ENCODE results near the gene CHRDL2.

The CHRDL2 gene

DNA sequence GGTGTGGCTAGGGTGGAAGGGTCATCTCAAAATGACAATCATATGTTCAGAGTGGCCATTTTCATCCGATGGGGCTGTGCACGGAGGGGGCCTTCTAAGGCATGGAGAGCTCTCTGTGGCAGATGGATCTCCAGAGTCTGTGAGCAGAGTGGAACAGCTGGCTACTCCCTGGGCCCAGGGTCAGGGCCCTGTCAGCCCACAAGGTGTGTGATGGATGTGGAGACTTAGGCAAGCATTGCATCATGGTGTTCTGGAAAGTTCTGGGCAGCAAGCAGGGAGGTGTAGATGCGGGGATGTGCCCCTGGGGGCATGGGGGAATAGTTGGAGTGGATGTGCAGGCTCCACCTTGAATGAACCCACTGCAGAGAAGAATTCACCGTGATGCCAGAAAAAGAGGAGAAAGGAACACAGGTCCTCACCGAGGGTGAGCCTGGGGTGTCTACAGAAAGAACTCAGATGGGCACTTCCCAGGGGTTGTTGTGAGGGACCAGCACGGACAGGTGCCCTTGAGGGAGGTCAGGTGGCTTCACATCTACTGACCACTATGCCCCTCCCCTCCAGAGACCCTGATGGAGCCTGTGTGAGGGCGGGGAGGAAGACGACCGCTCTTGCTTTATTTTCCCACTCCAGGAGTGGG lies 51.1 kb downstream of the CHRDL2 start:
- 0 out of 2 replicates have a peak, but pooled peaks cover 6% of the 10 kb centered on the region for H3K9me3 ChIP-seq (ENCODE audit: insufficient read depth, low read length)
- no peaks in the 10 kb centered on the region for H3K36me3 ChIP-seq (ENCODE audit: insufficient read depth, insufficient read length, low read length)
- no peak for DNase-seq (ENCODE audit: low read depth, low spot score)
- TF ChIP-seq SUZ12 (IDR thresholded peaks at IDR 0.05; ENCODE audit: extremely low read depth, insufficient read depth, insufficient read length) = no peak
- no peak for TF ChIP-seq ZNF274 (IDR thresholded peaks at IDR 0.05; ENCODE audit: low read depth, low read length)
- no peak for TF ChIP-seq YY1 (IDR thresholded peaks at IDR 0.05; ENCODE audit: insufficient read depth, insufficient read length)
- no peaks in the 10 kb centered on the region for H3K27me3 ChIP-seq (ENCODE audit: insufficient read depth, insufficient read length)
- H3K4me1 ChIP-seq (ENCODE audit: insufficient read depth, insufficient read length) = peaks cover 5% of the 10 kb centered on the region
- H3K9ac ChIP-seq (ENCODE audit: insufficient read length, low read depth) = no peak overlapping the region
- no peak overlapping the region for H3K4me3 ChIP-seq (ENCODE audit: insufficient read length, low read depth)

DNA sequence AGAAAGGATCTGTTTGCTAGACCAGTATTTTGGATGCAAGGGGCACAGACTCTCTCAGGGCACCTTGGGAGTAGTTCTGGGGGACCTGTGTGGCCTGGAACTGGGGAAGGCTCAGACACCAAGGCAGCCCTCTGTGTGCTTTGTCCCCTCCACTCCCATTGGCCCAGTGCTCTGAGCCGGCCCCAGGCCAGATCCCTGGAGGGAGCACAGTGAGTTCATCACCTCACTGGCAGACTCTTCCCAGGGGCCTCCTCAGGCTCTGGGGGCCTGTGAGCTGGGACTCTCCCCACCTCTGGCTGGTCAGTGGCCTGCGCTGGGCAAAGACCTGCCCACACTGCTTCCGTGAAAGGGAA lies 51.7 kb downstream of the CHRDL2 start:
- DNase-seq (ENCODE audit: low read depth, low spot score) = no peak
- H3K4me3 ChIP-seq (ENCODE audit: insufficient read length, low read depth) = no peak overlapping the region
- no peak for TF ChIP-seq ZNF274 (IDR thresholded peaks at IDR 0.05; ENCODE audit: low read depth, low read length)
- no peak for TF ChIP-seq SUZ12 (IDR thresholded peaks at IDR 0.05; ENCODE audit: extremely low read depth, insufficient read depth, insufficient read length)
- 0 out of 2 replicates have a peak, but pooled peaks cover 6% of the 10 kb centered on the region for H3K9me3 ChIP-seq (ENCODE audit: insufficient read depth, low read length)
- H3K9ac ChIP-seq (ENCODE audit: insufficient read length, low read depth) = no peak overlapping the region
- H3K4me1 ChIP-seq (ENCODE audit: insufficient read depth, insufficient read length) = peaks cover 5% of the 10 kb centered on the region
- H3K36me3 ChIP-seq (ENCODE audit: insufficient read depth, insufficient read length, low read length) = no peaks in the 10 kb centered on the region
- no peaks in the 10 kb centered on the region for H3K27me3 ChIP-seq (ENCODE audit: insufficient read depth, insufficient read length)

DNA sequence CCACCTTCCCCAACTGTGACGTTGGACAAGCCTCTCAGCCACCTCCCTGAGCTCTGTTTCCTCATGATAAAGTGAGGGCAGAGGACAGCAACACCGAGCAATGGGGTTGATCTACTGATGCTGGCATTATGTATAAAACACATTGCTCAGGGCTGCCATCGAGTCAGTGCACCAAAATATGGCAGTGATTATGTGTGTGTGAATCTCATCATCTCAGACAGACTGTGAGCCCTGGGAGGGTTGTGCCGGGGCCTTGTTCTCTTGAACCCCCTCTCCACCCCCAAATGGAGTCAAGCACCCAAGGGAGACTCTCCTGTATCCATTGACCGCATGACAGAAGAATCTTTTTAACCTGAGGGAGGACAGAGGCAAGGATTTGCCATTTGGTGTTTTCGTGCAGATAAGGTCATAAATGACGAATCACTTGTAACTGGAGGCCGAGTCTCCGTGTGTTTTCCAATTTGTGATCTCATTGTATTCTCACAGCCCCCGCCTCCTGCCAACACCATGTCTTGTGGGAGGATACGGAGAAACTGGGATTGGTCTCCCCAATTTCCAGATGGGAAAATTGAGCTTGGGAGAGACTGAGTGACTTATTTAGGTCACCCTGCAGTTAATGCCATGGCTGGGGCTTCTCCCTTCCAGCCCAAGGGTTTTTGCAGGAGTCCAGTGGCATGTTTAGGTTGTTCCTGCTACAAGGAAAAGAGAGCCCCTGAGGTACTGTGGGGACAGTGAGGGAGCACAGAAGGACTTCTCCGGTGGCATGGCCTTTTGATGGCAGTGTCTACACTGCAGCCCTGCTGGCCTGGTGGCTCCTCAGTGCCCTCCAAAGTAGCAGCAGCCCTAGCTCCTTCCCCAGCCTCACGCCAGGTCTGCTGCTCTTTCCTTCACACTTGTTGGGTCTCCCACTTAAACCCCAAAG lies 52.4 kb downstream of the CHRDL2 start:
- no peak for DNase-seq (ENCODE audit: low read depth, low spot score)
- TF ChIP-seq ZNF274 (IDR thresholded peaks at IDR 0.05; ENCODE audit: low read depth, low read length) = no peak
- TF ChIP-seq YY1 (IDR thresholded peaks at IDR 0.05; ENCODE audit: insufficient read depth, insufficient read length) = no peak
- no peak for TF ChIP-seq SUZ12 (IDR thresholded peaks at IDR 0.05; ENCODE audit: extremely low read depth, insufficient read depth, insufficient read length)

DNA sequence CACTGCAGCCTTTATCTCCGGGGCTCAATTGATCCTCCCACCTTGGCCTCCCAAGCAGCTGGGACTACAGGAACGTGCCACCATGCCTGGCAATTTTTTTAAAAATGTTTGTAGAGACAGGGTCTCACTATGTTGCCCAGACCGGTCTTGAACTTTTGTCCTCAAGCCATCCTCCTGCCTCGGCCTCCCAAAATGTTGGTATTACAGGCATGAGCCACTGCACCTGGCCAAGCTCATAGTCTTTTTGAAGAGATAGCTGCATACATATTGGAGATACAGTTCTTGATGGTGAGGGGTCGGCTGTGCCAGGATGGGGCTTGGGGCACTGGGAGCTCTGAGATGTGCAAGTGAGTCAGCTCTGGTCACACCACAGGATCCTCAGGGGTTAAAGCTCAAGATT lies 53.2 kb downstream of the CHRDL2 start:
- TF ChIP-seq YY1 (IDR thresholded peaks at IDR 0.05; ENCODE audit: insufficient read depth, insufficient read length) = no peak
- no peak for TF ChIP-seq SUZ12 (IDR thresholded peaks at IDR 0.05; ENCODE audit: extremely low read depth, insufficient read depth, insufficient read length)
- no peak for TF ChIP-seq ZNF274 (IDR thresholded peaks at IDR 0.05; ENCODE audit: low read depth, low read length)

More for the DNA sequence above, 52.4 kb downstream of the CHRDL2 start:
- peaks cover 2% of the 10 kb centered on the region for H3K4me1 ChIP-seq (ENCODE audit: insufficient read depth, insufficient read length)
- H3K36me3 ChIP-seq (ENCODE audit: insufficient read depth, insufficient read length, low read length) = no peaks in the 10 kb centered on the region
- H3K27me3 ChIP-seq (ENCODE audit: insufficient read depth, insufficient read length) = no peaks in the 10 kb centered on the region
- H3K9ac ChIP-seq (ENCODE audit: insufficient read length, low read depth) = no peak overlapping the region
- no peak overlapping the region for H3K4me3 ChIP-seq (ENCODE audit: insufficient read length, low read depth)
- H3K9me3 ChIP-seq (ENCODE audit: insufficient read depth, low read length) = 0 out of 2 replicates have a peak, but pooled peaks cover 6% of the 10 kb centered on the region

DNA sequence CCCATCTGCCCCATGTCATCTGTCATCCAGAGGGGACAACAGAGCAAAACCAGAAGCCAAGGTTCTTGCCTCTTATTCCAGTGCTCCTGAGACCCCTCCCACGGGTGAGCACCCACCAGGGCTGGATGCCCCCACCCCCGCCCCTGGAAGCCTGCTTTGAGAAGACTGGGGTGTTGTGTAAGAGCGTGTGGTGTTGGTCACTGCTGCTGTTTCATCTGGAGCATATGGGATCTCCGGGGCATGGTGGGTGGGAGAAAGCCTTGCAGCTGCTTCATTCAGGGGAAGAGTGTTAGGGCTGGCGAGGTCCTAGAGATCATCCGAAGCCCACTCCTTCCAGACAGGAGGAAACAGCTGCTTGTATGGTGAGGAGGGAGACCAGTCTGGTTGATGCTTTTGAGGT lies 54.1 kb downstream of the CHRDL2 start:
- Histone ChIP-seq H3K36me3 (ENCODE audit: insufficient read depth, insufficient read length, low read length) (no peaks in the 10 kb centered on the region), H3K27me3 (ENCODE audit: insufficient read depth, insufficient read length) (no peaks in the 10 kb centered on the region), H3K9ac (ENCODE audit: insufficient read length, low read depth) (no peak overlapping the region), H3K4me3 (ENCODE audit: insufficient read length, low read depth) (no peak overlapping the region), H3K9me3 (ENCODE audit: insufficient read depth, low read length) (0 out of 2 replicates have a peak, but pooled peaks cover 6% of the 10 kb centered on the region), H3K4me1 (ENCODE audit: insufficient read depth, insufficient read length) (peaks cover 4% of the 10 kb centered on the region)
- DNase-seq (ENCODE audit: low read depth, low spot score) = no peak
- TF ChIP-seq SUZ12 (IDR thresholded peaks at IDR 0.05; ENCODE audit: extremely low read depth, insufficient read depth, insufficient read length) (no peak), ZNF274 (IDR thresholded peaks at IDR 0.05; ENCODE audit: low read depth, low read length) (no peak), YY1 (IDR thresholded peaks at IDR 0.05; ENCODE audit: insufficient read depth, insufficient read length) (no peak)

More for the DNA sequence above, 53.2 kb downstream of the CHRDL2 start:
- Histone ChIP-seq H3K4me1 (ENCODE audit: insufficient read depth, insufficient read length) (peaks cover 4% of the 10 kb centered on the region), H3K9ac (ENCODE audit: insufficient read length, low read depth) (no peak overlapping the region), H3K4me3 (ENCODE audit: insufficient read length, low read depth) (no peak overlapping the region), H3K9me3 (ENCODE audit: insufficient read depth, low read length) (0 out of 2 replicates have a peak, but pooled peaks cover 6% of the 10 kb centered on the region), H3K36me3 (ENCODE audit: insufficient read depth, insufficient read length, low read length) (no peaks in the 10 kb centered on the region), H3K27me3 (ENCODE audit: insufficient read depth, insufficient read length) (no peaks in the 10 kb centered on the region)
- DNase-seq (ENCODE audit: low read depth, low spot score) = no peak

DNA sequence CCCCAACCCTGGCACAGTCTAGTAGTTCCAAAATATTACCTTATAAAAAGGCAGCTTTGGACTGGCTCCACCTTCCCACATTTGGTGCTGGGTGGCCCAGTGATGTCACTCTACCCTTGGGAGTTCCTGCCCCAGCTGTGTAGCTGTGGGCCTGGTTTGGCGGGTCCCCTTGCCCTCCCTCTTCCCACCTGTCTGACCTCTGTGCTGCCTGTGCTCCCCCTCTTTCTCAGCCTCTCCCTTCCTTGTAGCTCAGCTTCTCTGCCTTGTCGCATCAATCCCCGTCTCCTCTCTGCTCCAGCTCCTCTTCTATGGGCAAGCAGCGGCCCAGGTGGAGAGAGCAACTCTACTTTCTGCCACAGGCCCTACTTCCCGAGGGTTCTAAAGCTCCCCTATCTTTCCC lies 54.6 kb downstream of the CHRDL2 start:
- Histone ChIP-seq H3K4me1 (ENCODE audit: insufficient read depth, insufficient read length) (peaks cover 4% of the 10 kb centered on the region), H3K36me3 (ENCODE audit: insufficient read depth, insufficient read length, low read length) (no peaks in the 10 kb centered on the region), H3K9ac (ENCODE audit: insufficient read length, low read depth) (no peak overlapping the region), H3K27me3 (ENCODE audit: insufficient read depth, insufficient read length) (no peaks in the 10 kb centered on the region), H3K9me3 (ENCODE audit: insufficient read depth, low read length) (0 out of 2 replicates have a peak, but pooled peaks cover 6% of the 10 kb centered on the region), H3K4me3 (ENCODE audit: insufficient read length, low read depth) (no peak overlapping the region)
- TF ChIP-seq SUZ12 (IDR thresholded peaks at IDR 0.05; ENCODE audit: extremely low read depth, insufficient read depth, insufficient read length) (no peak), YY1 (IDR thresholded peaks at IDR 0.05; ENCODE audit: insufficient read depth, insufficient read length) (no peak), ZNF274 (IDR thresholded peaks at IDR 0.05; ENCODE audit: low read depth, low read length) (no peak)
- no peak for DNase-seq (ENCODE audit: low read depth, low spot score)

DNA sequence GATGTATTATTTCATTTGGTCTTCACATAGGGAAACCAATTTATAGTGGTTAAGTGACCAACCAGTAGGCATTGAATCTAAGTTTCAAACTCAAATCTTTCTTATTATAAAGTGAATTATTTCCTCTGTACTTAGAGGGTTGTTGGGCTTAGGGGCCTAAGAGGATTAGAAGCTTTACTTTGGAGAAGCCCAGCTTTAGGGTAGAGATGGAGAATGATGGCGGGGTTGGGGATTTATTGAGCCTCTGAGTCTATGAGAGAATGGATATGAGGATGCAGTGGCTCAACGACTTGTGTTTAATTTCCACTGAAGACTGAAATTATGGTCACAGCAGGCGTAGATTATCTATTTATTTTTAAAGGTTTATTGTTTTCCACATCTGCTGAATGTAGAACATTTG lies 55.5 kb downstream of the CHRDL2 start:
- TF ChIP-seq YY1 (IDR thresholded peaks at IDR 0.05; ENCODE audit: insufficient read depth, insufficient read length) (no peak), SUZ12 (IDR thresholded peaks at IDR 0.05; ENCODE audit: extremely low read depth, insufficient read depth, insufficient read length) (no peak), ZNF274 (IDR thresholded peaks at IDR 0.05; ENCODE audit: low read depth, low read length) (no peak)
- no peak for DNase-seq (ENCODE audit: low read depth, low spot score)
- H3K9ac ChIP-seq (ENCODE audit: insufficient read length, low read depth) = no peak overlapping the region
- no peak overlapping the region for H3K4me3 ChIP-seq (ENCODE audit: insufficient read length, low read depth)
- no peaks in the 10 kb centered on the region for H3K27me3 ChIP-seq (ENCODE audit: insufficient read depth, insufficient read length)
- H3K4me1 ChIP-seq (ENCODE audit: insufficient read depth, insufficient read length) = peaks cover 4% of the 10 kb centered on the region
- H3K9me3 ChIP-seq (ENCODE audit: insufficient read depth, low read length) = 0 out of 2 replicates have a peak, but pooled peaks cover 6% of the 10 kb centered on the region
- no peaks in the 10 kb centered on the region for H3K36me3 ChIP-seq (ENCODE audit: insufficient read depth, insufficient read length, low read length)

Data from NT2/D1 (cell line).